Fibroblast of the aortic adventitia (primary cell): ENCODE data around the gene PBRM1. TPM values are rescaled to one million over a fixed set of nuclear protein-coding genes. Genes with fewer than 3 reads are reported as not detected.

Experiments used
- DNase-seq: peaks from one replicate; pipeline ENCODE4 v3.0.0-alpha.2; 2010; ENCODE audit warnings: low read depth
- H3K4me3 ChIP-seq: 2 replicates; pipeline ENCODE4 v1.5.1; 2011; ENCODE audit warnings: low read depth, mild to moderate bottlenecking, control low read depth, low read length, moderate library complexity
- total RNA-seq: library from RNA; depleted of rRNA; stranded (reverse); fragments of >200 nt; gene quantifications from 2 replicates; pipeline ENCODE4 v1.2.3, GENCODE V29; 2012; ENCODE audit warnings: low replicate concordance
- TF ChIP-seq, protein P1 (sequence below): IDR thresholded peaks from 2 replicates; pipeline ENCODE4 v1.5.1; 2011; ENCODE audit warnings: mild to moderate bottlenecking, low read length, control low read depth, inconsistent platforms; ENCODE audit not compliant: insufficient read depth

The PBRM1 gene
- total RNA-seq, 1 donor = 115 TPM

DNA sequence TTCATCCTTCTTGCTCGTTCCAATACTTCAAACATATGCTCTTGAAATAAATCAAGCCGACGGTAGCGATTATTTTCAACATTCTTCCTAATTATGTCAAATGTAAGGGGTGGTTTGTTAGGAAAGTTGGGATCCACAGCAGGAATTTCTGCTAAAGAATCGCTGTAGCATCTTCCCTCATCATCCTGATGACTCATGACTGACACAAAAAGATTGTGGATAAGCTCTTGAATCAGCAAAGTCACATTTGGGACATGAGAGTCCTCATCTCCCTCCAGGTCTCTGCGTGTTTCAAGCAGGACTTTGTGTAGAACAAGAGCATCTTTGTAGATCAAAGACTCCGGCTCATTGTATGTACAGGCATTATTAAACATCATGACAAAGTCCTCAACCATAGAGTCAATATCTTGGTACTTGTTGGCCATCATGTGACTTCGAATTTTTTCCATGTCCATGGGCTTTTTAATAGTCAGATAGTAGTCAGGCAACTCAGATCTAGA lies 76.3 kb downstream of the PBRM1 start:
- DNase-seq = no peak
- H3K4me3 ChIP-seq = no peak overlapping the region
- TF ChIP-seq, protein P1, sequence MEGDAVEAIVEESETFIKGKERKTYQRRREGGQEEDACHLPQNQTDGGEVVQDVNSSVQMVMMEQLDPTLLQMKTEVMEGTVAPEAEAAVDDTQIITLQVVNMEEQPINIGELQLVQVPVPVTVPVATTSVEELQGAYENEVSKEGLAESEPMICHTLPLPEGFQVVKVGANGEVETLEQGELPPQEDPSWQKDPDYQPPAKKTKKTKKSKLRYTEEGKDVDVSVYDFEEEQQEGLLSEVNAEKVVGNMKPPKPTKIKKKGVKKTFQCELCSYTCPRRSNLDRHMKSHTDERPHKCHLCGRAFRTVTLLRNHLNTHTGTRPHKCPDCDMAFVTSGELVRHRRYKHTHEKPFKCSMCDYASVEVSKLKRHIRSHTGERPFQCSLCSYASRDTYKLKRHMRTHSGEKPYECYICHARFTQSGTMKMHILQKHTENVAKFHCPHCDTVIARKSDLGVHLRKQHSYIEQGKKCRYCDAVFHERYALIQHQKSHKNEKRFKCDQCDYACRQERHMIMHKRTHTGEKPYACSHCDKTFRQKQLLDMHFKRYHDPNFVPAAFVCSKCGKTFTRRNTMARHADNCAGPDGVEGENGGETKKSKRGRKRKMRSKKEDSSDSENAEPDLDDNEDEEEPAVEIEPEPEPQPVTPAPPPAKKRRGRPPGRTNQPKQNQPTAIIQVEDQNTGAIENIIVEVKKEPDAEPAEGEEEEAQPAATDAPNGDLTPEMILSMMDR = no peak

DNA sequence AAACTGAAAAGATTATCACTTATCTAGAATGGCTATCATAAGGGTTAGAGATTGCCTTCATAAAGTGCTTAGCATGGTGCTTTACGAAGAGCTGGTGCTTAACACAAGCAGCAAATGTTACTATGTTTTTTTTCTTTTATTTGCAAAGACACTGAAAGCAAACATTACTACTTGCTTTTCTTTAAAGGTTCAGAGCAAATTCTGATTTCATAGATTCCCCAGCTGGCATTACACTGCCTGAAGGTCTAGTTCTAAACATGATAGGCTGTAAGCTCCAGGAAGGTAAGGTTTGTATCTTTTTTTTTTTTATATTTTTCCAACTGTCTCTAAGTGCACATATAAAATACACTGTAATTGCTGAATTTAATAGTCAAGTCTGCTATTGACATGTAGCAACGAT lies 77.4 kb downstream of the PBRM1 start:
- TF ChIP-seq, protein P1 = no peak
- no peak for DNase-seq

DNA sequence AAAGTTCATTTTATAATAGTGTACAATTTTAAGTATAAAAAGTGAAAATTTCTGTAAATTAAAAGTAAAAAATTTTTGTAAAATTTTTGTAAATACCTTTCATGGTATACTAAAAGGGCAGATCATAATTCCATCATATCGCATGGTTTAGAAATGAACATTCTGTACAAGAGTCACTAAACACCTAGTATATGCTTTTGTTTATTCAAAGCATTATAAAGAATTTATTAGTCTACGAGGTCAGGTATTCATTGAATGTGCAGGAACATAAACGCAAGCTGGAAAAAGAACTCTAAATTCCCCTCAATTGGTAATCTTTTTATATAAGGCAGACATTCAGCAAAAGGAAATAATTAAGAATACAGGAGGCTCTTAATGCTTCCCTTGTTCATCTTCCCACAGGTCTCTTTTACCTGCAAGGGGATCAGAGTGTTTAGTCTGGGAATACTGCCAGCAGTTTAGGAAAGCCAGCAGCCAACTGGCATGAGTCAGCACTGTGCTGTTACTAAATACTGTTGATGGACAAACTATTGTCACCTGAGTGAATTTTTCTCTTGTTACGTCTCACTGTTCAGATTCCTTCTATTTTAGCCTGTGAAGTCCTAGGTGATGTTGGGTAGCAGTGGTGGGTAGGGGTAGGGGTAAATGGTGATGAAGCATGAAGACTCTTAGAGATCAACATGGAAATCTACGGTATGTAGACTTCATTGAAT lies 79.2 kb downstream of the PBRM1 start:
- TF ChIP-seq, protein P1 = no peak

More for the DNA sequence above, 77.4 kb downstream of the PBRM1 start:
- no peak overlapping the region for H3K4me3 ChIP-seq

GRCh38 chr3:52600258-52600657 lies 85.5 kb downstream of the PBRM1 start:
- no peak for DNase-seq
- H3K4me3 ChIP-seq = no peak overlapping the region
- TF ChIP-seq, protein P1 = no peak

More for the DNA sequence above, 79.2 kb downstream of the PBRM1 start:
- peak; percentile 31 for DNase-seq
- no peak overlapping the region for H3K4me3 ChIP-seq

DNA sequence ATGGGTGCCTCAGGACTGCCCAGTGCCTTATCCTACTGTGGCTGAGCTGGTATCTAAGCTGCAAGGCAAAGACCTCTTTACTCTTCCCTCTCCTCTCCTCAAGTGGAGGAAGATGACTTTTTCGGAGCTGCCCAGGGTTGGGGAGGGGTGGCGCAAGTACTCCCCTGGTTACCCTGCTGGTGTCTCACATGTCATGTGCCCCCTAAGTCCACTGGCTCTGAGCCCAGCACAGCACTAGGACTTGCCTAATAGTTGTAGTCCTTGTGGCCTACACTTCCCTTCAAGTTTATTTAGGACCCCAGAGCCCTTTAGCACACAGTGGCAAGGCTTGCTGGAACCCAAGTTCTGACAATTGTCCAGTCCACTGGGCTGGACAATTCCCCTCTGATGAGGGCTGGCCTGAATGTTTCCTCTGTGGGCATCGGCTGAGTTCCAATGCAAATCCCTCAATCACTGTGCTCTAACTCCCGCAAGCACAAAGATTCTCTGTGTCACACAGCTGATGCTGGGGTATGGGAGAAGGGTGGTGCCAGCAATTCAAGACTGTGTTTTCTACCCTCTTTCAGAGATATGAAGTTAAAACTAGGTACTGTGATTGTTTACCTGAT lies 89.0 kb downstream of the PBRM1 start:
- TF ChIP-seq, protein P1 = no peak
- DNase-seq = no peak
- no peak overlapping the region for H3K4me3 ChIP-seq

GRCh38 chr3:52593103-52593502 lies 92.6 kb downstream of the PBRM1 start:
- no peak for DNase-seq
- TF ChIP-seq, protein P1 = no peak
- no peak overlapping the region for H3K4me3 ChIP-seq
